GM21723 (cell line): ENCODE data around the gene AP1G1.

Experiments
- ATAC-seq: cut with Tn5 transposase; IDR thresholded peaks from one replicate; pipeline ENCODE4 v1.9.1; 2021; ENCODE audit warnings: mild to moderate bottlenecking, moderate library complexity; ENCODE audit not compliant: unreplicated experiment

Gene AP1G1

DNA sequence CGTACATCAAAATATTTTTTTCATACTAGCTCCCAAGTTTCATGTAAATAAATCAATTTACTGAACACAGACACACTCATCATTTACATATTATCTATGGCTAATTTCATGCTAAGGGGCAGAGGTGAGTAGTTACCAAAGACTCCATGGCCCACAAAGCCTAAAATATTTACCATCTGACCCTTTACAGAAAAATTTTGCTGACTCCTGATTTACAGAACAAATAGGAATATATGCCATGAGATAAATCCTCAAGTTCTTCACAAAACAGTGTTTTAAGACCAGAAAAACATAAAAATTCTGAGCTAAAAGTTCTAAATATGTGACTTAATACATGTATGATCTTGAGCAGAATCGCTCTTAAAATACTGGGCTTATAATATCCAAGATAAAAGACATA is 47.5 kb downstream of the AP1G1 start:
- ATAC-seq = no peak

DNA sequence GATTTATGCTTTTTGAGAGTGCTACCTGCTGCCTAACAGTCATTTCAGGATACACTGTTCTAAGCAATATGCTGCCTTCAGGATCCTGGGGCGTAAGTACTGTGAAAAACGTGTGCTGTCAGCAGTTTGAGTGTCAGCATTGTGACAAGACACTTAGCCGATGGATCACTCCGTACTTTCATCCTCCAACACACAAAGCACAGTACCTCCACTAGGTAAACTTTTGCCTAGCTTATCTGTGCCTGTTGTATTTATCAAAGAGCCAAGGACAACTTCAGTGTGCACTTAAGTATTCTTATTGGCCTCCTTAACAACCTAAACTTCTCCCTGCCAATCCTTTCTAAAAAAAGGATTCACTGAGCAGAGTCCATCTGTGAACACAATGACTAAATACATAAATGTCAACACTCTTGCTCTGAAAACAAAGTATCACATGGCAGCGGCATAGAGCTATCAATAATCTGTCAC is 50.3 kb downstream of the AP1G1 start:
- no peak for ATAC-seq

DNA sequence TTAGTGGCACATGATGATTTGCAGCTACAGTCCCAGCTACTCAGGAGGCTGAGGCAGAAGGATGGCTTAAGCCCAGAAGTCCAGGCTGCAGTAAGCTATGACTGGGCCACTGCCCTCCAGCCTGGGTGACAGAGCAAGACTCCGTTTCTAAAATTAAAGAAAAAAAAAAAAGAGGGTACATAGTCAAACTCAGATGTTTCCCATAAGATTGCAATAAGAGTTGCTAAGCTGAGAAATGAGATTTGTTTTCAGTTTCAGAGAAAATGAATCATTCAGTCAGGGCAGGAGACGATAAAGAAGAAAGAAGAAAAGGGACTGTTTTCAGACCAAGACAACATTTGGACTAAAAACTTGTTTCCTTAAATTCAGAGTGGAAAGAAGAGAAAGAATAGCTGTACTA is 54.0 kb downstream of the AP1G1 start:
- ATAC-seq = no peak

DNA sequence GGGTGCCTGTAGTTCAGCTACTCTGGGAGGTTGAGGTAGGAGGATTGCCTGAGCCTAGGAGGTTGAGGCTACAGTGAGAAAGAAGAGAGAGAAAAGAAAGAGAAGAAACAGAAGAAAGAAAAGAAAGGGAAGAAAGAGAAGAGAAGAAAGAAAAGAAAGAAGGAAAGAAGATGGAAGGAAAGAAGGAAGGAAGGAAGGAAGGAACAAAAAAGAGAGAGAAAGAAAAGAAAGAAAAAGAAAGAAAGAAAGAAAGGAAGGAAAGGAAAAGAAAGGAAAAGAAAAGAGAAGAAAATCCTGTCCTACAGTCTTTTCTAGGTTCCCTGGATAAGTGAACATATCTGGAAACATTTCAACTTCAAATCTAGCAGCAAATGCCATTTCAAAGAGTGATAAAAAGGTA is 54.5 kb downstream of the AP1G1 start:
- no peak for ATAC-seq

DNA sequence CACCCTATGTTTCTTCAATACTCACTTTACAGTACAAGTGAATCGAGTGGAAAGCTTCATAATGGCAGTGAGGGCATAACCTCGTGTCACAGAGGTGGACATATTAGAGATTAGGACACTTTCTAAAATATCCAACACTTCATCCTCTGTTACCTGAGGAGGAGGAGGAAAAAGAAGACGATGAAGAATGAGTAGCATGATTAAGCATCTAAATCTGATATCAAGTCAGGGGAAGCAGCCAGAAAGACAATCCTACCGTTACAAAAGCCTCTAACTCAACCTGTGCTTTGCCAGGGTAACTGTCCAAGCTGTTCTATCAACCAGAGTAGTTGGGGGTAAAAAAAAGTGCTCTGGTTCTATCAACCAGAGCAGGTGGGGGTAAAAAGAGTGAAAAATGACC is 60.4 kb downstream of the AP1G1 start:
- ATAC-seq = no peak

DNA sequence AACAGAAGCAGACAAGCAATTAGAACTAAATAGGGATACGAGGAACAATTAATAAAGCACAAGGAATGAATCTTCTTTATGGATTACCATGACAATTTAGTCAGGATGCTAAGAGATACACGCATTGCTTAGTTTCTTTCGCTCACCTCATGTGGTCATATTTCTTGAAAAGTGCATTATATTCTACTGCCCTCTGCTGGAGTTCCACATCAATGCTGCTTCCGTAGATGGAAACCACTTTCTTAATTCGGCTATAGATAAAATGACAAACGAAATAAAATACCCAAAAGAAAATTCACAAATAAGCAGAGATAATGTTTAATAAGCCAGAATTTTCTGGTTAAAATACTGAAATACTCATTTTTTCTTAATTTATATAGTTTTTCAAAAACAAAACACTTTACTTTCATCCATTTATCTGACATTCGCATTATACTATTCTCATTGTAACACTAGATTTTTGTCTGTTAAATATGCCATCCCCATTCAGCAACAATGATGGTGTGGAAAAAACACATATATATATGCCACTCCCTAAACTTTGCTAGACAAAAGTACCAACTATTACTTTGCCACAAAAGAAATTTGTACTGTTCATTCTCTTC is 62.1 kb downstream of the AP1G1 start:
- ATAC-seq = no peak

DNA sequence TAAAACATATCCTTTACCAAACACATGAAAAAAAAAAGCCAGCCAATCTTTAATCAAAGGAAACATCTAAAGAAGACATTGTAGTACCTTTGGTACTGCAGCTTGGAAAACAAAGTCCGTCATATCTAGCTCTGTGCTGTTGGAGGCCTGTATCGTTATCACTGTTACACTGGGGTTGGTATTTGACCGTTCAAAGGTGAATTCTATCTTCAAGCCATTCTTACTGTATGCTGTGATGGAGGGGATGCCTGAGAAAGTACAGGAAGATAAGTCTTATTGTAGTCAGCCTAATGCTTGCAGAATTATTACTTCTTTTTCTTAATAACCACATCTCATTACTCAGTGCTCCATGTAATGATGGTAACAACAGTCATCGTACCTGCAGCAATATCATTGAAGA is 69.8 kb downstream of the AP1G1 start:
- no peak for ATAC-seq

DNA sequence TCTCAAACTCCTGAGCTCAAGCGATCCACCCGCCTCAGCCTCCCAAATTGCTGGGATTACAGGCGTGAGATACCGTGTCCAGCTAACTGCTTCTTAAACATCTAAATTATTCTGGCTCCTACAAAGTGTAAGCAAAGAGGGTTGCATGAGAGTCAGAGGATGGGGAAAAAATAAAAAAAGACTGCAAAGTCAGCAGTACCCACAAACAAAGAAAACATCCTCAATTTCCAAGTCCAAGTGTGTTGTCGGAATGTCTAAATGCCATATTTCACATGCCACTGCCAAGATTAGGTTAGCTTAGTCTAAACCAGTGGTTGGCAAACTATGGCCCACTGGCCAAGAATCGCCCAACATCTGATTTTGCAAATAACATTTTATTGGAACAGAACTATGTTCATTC is 71.1 kb downstream of the AP1G1 start:
- no peak for ATAC-seq

DNA sequence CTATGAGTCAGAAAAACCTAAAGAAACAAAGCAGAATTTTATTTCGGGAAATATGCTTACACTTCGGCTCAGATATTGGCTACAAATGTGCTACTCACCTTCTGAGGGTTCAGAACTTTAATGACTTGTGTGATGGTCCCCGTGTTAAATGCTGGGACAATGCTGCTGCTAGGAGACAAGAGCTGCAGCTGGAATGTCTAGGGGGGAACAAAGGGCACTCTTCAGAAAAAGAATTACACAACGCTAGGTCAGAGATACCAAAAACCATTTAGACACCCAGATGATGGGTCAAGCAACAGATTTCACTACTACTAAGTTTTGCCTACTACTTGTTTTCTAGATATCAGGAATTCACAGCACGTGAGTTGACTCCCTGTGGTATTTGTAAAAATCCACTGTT is 74.1 kb downstream of the AP1G1 start:
- ATAC-seq = no peak

DNA sequence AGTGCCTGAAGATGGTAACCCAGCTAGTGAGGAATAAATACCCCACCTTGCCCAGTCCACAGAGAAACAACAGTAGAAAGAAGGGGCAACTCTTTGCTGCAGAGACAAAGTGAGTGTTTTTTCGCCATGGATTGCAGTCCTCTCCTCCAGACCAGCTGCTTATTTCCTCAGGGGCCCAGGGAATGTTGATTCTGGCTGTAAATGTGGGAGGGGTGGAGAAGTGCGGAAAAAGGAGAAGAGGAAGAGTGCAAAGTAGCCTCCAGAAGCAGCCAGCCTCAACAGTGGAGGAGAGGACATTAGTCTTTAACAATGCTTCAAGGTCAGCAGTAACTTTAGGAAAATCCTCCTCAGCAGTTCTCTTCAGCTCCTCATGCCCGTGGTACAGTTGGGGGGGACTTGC is 76.0 kb downstream of the AP1G1 start:
- no peak for ATAC-seq

DNA sequence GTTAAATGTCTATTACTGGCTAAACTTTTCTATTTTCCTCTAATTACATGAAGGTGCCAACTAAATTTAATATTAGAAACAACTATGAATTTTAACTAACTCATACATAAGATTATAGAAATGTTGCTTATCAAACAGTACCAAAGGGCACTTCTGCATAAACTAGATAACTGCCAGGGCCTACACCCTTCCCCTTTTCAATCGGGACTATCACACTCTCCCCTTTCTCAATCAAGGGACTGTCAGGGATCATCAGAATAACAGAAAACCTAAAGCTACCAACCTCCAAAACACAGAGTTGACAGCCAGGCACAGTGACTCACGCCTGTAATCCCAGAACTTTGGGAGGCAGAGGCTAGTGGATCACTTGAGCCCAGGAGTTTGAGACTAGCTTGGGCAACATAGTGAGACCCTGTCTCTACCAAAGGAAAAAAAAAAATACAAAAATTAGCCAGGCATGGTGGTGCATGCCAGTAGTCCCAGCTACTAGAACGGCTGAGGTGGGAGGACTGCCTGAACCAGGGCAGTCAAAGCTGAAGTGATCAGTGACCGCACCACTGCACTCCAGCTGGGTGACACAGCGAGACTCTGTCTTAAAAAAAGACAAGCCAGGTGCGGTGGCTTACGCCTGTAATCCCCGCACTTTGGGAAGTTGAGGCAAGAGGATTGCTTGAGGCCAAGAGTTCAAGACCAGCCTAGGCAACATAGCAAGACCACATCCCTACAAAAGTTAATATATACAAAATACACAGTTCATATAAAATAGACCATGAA is 80.9 kb downstream of the AP1G1 start:
- ATAC-seq = no peak

DNA sequence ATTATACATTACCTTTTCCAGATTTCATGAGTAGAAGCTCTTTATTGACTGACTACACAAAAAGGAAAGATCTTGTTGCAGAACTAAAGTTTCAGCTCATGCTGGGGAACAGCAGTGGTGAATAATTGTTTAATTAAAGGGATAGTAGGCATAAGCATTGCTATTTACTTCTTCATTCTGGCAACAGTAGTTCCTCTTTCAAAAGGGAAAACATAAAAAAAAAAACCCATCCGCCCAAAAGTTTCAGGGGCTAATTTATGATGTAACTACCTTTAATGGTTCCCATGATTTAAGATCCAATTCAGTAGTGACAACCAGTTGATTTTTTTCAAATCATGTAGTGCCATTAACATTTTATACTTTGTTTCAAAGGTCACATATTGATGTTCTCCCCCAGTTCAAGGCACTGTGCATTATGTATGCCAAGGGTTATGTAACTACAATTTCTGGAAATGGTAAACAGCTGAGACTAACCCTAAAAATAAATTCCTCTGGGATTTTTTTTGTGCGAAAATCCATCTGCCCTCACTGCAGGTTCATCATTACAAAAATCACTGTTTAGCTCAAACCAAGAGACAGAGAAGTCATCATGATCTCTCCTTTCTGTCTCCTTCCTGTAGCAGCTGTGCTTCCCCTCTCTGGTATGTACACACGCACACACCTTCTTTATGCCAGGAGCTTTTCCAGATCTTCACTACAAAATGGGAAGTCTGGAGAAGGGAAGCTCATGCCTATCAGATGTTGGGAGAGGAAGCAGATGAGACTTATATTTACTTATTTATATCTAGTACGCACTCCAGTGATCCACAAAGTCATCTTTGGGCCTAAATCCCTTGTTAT is 81.9 kb downstream of the AP1G1 start:
- ATAC-seq = no peak

DNA sequence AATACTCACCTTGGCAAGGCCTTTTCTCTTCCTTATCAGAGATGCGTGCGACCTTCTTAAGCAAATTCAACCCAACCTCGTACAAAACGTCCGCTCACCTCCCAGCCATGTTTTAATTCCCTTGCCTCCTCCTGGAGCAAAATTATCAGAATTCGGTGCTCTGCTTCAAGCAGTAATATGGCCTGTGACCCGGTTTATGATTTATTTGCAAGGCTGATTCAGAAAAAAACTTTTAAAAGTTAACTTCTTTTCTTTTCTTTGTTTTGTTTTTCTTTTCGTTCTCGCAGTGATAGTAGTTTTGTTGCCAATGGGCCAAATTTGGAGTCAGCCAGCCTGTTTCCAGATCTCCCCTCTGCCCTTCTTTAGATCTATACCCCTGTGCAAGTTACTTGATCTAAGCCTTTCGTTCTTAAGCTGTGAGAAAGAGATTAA is 84.3 kb downstream of the AP1G1 start, which contains the start of gene PHLPP2:
Gene PHLPP2, minus strand, starts transcription at position 382 of the 432 bp plus-strand sequence. CDS start 9,906 bp downstream, outside the sequence.
- ATAC-seq = no peak

DNA sequence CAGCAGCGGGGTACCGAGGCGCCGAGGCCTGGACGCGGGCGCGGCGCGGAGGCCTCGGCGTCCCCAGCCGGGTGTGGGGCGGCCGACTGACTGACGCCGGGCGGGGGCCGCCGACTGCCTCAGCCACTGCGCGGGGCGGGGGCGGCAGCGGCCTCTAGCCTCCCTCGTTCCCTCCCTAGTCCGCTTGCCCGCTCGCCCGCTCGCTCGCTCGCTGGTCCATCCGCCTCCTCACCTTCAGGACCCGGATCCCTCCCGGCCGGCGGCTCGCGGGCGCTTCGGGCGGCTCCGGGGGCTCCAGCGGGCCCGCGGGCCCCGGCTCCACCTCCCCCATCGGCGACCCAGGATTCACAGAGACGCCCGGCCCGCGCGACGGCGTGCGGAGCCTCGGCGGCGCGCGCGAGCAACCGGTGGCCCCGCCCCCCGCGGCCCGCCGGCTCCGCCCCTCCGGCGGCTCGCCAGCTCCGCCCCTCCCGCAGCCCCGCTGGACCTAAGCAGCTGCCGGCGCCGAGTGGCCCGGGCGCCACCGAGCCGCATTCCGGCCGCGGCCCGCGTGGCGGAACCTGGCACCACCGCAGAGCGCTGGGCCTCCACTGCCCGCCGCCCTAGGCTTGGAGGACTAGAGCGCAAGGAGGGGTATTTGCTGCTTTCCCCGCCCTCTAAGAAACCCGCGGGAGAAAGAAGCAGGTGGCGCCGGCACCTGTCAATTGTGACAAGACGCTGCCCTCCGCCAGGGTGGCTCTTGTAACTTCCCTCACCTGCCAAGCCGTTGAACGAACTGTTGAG is 84.9 kb downstream of the AP1G1 start:
- ATAC-seq = peak; percentile 79

DNA sequence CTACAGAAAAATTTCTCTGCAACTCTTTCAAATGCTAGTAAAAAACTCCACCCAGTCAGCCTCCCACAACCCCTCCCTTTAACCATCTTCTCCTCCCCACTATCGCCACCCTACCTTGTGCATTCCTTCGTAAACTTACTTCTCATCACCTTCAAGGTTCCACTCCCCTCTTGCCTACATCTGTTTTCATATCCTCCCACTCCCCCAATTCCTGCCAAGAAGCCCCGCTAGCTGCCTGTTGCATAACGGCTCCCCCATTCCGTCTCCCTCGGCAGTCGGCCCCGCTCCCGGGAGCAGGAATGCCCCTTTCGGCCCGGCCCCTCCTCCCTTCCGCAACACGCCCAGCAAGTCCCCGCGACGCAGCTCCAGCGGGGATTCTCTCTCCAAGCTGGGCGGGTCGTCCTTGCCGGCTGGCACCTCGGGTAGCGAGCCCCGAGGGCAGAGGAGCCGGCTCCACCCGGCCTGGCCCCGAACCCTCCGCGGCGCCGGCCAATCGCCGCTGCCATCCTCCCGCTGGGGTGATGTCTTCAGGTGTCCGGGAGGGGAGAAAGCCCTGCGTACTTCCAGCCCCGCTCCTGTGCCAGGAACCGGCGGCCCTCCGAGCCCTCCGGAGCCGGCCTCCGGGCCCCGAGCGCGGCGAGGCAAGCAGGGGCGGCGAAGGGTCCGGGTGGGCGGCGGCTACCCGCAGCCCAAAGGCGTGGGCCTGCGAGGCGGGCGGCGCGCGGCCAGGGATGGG is 85.7 kb downstream of the AP1G1 start:
- ATAC-seq = peak; percentile 40

DNA sequence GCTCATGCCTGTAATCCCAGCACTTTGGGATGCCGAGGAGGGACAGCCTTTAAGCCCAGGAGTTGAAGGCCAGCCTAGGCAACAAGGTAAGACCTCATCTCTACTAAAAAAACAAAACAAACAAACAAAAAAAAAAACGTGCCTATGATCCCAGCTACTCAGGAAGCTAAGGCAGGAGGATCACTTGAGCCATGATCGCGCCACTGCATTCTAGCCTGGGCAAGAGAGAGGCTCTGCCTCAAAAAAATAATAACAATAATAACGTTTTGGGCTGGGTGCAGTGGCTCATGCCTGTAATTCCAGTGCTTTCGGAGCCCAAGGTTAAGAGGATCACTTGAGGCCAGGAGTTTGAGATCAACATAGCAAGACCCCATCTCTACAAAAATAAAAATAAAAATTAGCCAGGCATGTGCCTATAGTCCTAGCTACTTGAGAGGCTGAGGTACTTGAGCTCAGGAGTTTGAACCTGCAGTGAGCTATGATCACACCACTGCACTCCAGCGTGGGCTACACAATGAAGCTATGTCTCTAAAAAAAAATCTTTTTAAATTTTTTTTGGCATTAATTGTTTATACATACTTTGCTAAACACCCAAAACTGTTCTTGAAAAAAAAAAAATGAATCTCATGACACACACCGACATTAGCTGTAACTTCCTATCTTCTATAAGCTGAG is 87.4 kb downstream of the AP1G1 start:
- ATAC-seq = no peak

DNA sequence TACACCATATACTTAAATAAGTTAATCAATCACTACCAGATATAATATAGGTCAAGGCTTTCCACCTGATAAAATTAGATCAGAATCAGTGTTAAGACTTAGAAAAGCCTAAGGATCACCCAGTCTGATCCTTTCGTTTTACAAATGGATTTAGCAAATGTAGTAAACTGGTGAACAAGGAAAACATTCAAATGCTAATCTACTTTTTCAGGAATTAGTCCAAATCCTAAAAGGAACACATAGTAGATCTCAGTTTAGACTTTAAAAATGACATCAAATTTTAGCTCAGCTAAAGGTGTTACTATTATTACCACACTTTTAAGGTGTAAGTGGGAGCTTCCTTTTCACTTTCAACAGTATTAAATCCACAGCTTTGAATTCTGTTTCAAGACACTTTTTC is 96.1 kb downstream of the AP1G1 start:
- no peak for ATAC-seq

DNA sequence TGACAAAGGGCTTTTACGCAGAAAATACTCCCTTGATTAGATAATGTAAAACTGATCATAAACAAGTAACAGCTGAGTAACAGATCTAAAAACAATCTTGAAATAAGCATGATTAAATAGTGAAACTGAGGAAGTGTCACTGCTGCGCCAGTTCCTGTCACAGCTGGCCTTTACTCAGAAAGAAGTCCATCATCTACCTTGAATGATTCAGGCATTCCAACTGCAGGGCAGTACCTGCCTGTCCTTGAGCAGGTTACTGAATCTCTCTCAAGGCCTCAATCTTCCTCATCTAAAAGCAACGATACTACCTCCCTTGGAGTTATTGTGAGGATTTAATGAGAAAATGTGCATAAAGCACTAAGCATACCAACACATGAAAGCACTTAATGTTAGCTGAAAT is 96.8 kb downstream of the AP1G1 start:
- ATAC-seq = no peak

DNA sequence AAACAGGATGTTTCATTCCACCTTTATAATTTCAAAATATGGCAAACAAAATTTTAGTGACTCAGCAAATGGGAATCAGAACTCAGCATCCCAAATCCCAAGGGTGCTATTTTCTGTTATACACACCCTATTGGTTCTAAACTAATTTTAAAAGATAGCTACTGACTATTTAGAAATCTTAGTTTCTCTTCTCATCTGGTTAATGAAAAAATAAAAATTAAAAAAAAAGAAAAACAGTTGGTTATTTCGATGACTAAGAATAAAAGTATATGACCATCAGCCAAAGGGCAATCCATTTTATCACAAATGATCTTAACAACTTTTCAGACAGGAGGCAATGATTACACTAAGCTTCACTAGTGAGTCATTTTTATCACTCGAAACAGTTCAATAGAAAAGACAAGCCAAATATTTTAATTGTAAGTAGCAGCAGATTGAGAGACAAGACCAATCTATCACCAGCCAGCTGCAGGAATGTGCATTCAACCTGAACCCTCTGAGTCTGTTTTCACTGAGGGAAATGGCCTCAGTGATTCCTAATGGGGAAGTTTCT is 99.3 kb downstream of the AP1G1 start:
- ATAC-seq = no peak
